ENCODE results near the gene CSF1.

GRCh38 chr1:109876617-109877316 is 33.9 kb upstream of the CSF1 start:
- TF ChIP-seq POLR2A (IDR thresholded peaks at IDR 0.05; ENCODE audit: low read length) (no peak), EP300 (IDR thresholded peaks at IDR 0.05) (no peak), CTCF (IDR thresholded peaks at IDR 0.05) (no peak), USF2 (IDR thresholded peaks at IDR 0.05) (no peak), JUN (IDR thresholded peaks at IDR 0.05) (no peak), REST (IDR thresholded peaks at IDR 0.05) (no peak), CHD2 (IDR thresholded peaks at IDR 0.05; ENCODE audit: low read length, partially characterized antibody) (no peak), CEBPB (IDR thresholded peaks at IDR 0.05) (no peak), JUNB (IDR thresholded peaks at IDR 0.05) (no peak), MYC (IDR thresholded peaks at IDR 0.05; ENCODE audit: borderline replicate concordance, low read length) (no peak)

Data from A549 (cell line).